ENCODE data around the gene ANKRD12. TPM values are rescaled to one million over a fixed set of nuclear protein-coding genes. Genes with fewer than 3 reads are reported as not detected.

Gene ANKRD12
- total RNA-seq, 1 experiment from 2014 or later = 19.1 TPM

GRCh38 chr18:9330419-9330818 is 193.8 kb downstream of the ANKRD12 start:
- H3K4me1 ChIP-seq (ENCODE audit: insufficient read depth, low read length) = peaks cover 29% of the 10 kb centered on the region
- peaks cover 7% of the 10 kb centered on the region for H3K79me2 ChIP-seq (ENCODE audit: low read length)
- H4K20me1 ChIP-seq (ENCODE audit: low read length) = no peaks in the 10 kb centered on the region
- POLR2A ChIA-PET (ENCODE audit: unreplicated experiment) = interaction anchor here (0.6 kb wide), 2 partner anchors 35 to 308 kb away, joined by 3 to 4 read pairs; no protein-coding TSS in a partner anchor
- no peaks in the 10 kb centered on the region for H3K9me2 ChIP-seq (replicated peaks; ENCODE audit: low read length)
- CTCF ChIA-PET = interaction anchor here (0.6 kb wide), 1 partner anchor 330 kb away, joined by 5 read pairs; no protein-coding TSS in a partner anchor
- ATAC-seq = no peak
- DNase-seq = no peak
- H3K4me2 ChIP-seq (ENCODE audit: low read length) = peak overlapping the region; percentile 79
- no peak for TF ChIP-seq EZH2phosphoT487 (IDR thresholded peaks at IDR 0.05; ENCODE audit: borderline replicate concordance, low read length)
- TF ChIP-seq CTCF (conservative IDR thresholded peaks at IDR 0.05; ENCODE audit: low read depth, low read length) = no peak
- no peak for TF ChIP-seq EZH2 (IDR thresholded peaks at IDR 0.05; ENCODE audit: low read length, unreplicated experiment)
- H3K9me3 ChIP-seq (ENCODE audit: low read length) = no peaks in the 10 kb centered on the region
- peak overlapping the region; percentile 90 for H3K27ac ChIP-seq (ENCODE audit: low read length)
- peak overlapping the region; percentile 37 for H2AFZ ChIP-seq (ENCODE audit: low read length)
- intact Hi-C loops (cut with micrococcal nuclease) = loop anchor here (10.0 kb wide), 1 partner anchor 94 kb away; no protein-coding TSS in a partner anchor
- peak overlapping the region; percentile 54 for H3K4me3 ChIP-seq (ENCODE audit: low read length)
- H3K36me3 ChIP-seq (ENCODE audit: low read depth, low read length) = peaks cover 3% of the 10 kb centered on the region; the same call in 1 of the 2 replicates
- no peaks in the 10 kb centered on the region for H3K27me3 ChIP-seq (ENCODE audit: low read length)
- peak overlapping the region; percentile 43; the same call in 1 of the 2 replicates for H3K9ac ChIP-seq (ENCODE audit: low read length)
- no TSS peak for BruUV-seq (replicated peaks)
- peaks cover 13% of the 10 kb centered on the region for H3F3A ChIP-seq (ENCODE audit: low read length, unreplicated experiment)

- Histone ChIP-seq H4K20me1 (ENCODE audit: low read length) (no peaks in the 10 kb centered on the region), H3K4me3 (ENCODE audit: low read length) (peak overlapping the region; percentile 79), H3K27ac (ENCODE audit: low read length) (peak overlapping the region; percentile 30), H3K79me2 (ENCODE audit: low read length) (peaks cover 32% of the 10 kb centered on the region), H2AFZ (ENCODE audit: low read length) (peak overlapping the region; percentile 91), H3K27me3 (ENCODE audit: low read length) (no peaks in the 10 kb centered on the region), H3K36me3 (ENCODE audit: low read depth, low read length) (peaks cover 7% of the 10 kb centered on the region), H3K4me2 (ENCODE audit: low read length) (peak overlapping the region; percentile 84), H3K9ac (ENCODE audit: low read length) (peak overlapping the region; percentile 61), H3K9me3 (ENCODE audit: low read length) (no peaks in the 10 kb centered on the region), H3K9me2 (replicated peaks; ENCODE audit: low read length) (no peaks in the 10 kb centered on the region), H3F3A (ENCODE audit: low read length, unreplicated experiment) (peaks cover 14% of the 10 kb centered on the region), H3K4me1 (ENCODE audit: insufficient read depth, low read length) (peaks cover 49% of the 10 kb centered on the region)
- no peak for DNase-seq
- TSS peak; percentile 86 for BruUV-seq (replicated peaks)
- ChIA-PET CTCF (interaction anchor here (0.6 to 1.2 kb wide), 5 partner anchors 84 to 230 kb away, joined by 3 to 9 read pairs (median 6); no protein-coding TSS in a partner anchor), POLR2A (ENCODE audit: unreplicated experiment) (interaction anchor here (0.6 to 1.0 kb wide), 4 partner anchors 30 to 198 kb away, joined by 3 to 10 read pairs (median 5); no protein-coding TSS in a partner anchor)
- ATAC-seq = peak; percentile 49
- intact Hi-C loops (cut with micrococcal nuclease) = loop anchor here (2.0 to 10.0 kb wide), 6 partner anchors 31 to 197 kb away; partner anchors contain the start of genes ANKRD12 and RALBP1
- TF ChIP-seq EZH2 (IDR thresholded peaks at IDR 0.05; ENCODE audit: low read length, unreplicated experiment) = no peak
- TF ChIP-seq CTCF (conservative IDR thresholded peaks at IDR 0.05; ENCODE audit: low read depth, low read length) = peak; percentile 24; the same call in 1 of the 2 replicates
These were observed 197.1 kb downstream of the ANKRD12 start for GRCh38 chr18:9333441-9334328.
